Endothelial cell of umbilical vein (primary cell): ENCODE results near the gene NTRK2. TPM values are rescaled to one million over a fixed set of nuclear protein-coding genes. Genes with fewer than 3 reads are reported as not detected.

Source experiments
- BruUV-seq: library from RNA; stranded (reverse); fragments of 400-500 nt; replicated peaks from 2 replicates; lab custom pipeline; 2021; lab: Mats Ljungman, UMichigan
- CTCF ChIA-PET: fragments of 300-600, 350-600 bp; sonication (Branson Sonifier 250); formaldehyde crosslinking; loops from one replicate; lab custom pipeline; 2021; ENCODE audit warnings: antibody characterized with exemption, inconsistent platforms; lab: Charles Lee
- POLR2A ChIA-PET: fragments of 300-600, 350-600 bp; sonication (Branson Sonifier 250); formaldehyde crosslinking; loops from one replicate; lab custom pipeline; 2021; ENCODE audit warnings: antibody characterized with exemption, inconsistent platforms; lab: Charles Lee
- DNase-seq: peaks from one replicate; pipeline ENCODE4 v3.0.0-alpha.2; 2011; ENCODE audit warnings: low read depth, low spot score
- FAIRE-seq: peaks from 2 replicates; lab custom pipeline; 2011; peaks lifted over from hg19 to GRCh38; lab: Jason Lieb, UNC
- H2AFZ ChIP-seq: 2 replicates; pipeline ENCODE4 v1.6.0; 2012; ENCODE audit warnings: low read depth, low read length, control low read depth, inconsistent platforms
- H3K27ac ChIP-seq: 2 replicates; pipeline ENCODE4 v1.5.1; 2011; ENCODE audit warnings: low read depth, mild to moderate bottlenecking, control low read depth, low read length, moderate library complexity; ENCODE audit not compliant: insufficient read depth
- H3K27me3 ChIP-seq, 2 experiments: 2 replicates each; pipeline versions ENCODE4 v1.6.0 to v1.6.1; 2011; ENCODE audit warnings: low read length in 2 of 2, mixed read lengths in 1 of 2; ENCODE audit not compliant: control insufficient read depth in 2 of 2, insufficient read depth in 2 of 2
- H3K36me3 ChIP-seq, 2 experiments: 2 replicates in 1 of 2; 3 replicates in 1 of 2; pipeline ENCODE4 v1.5.1; 2011; ENCODE audit warnings: low read length in 2 of 2, mild to moderate bottlenecking in 1 of 2, moderate library complexity in 1 of 2; ENCODE audit not compliant: control insufficient read depth in 2 of 2, insufficient read depth in 2 of 2; ENCODE audit errors: extremely low read depth in 1 of 2
- H3K4me1 ChIP-seq: 3 replicates; pipeline ENCODE4 v1.5.1; 2011; ENCODE audit warnings: mild to moderate bottlenecking, low read length; ENCODE audit not compliant: control insufficient read depth, insufficient read depth; ENCODE audit errors: extremely low read depth
- H3K4me2 ChIP-seq: 2 replicates; pipeline ENCODE4 v1.6.1; 2011; ENCODE audit warnings: low read length, control low read depth, mixed read lengths; ENCODE audit not compliant: insufficient read depth
- H3K4me3 ChIP-seq, 3 experiments: fragments of 200-600 bp in 1 of 3; sonication (generic), shearing (Covaris generic) in 1 of 3; replicated peaks in 1 of 3; 2 replicates each; pipeline ENCODE4 v1.5.1; 2011 to 2016; ENCODE audit warnings: control low read depth in 3 of 3, low read length in 3 of 3, mild to moderate bottlenecking in 2 of 3, inconsistent platforms in 1 of 3, low read depth in 1 of 3, moderate library complexity in 1 of 3; ENCODE audit not compliant: insufficient read depth in 1 of 3
- H3K79me2 ChIP-seq: 2 replicates; pipeline ENCODE4 v1.6.0; 2012; ENCODE audit warnings: low read length, inconsistent platforms; ENCODE audit not compliant: control insufficient read depth, insufficient read depth
- H3K9ac ChIP-seq: replicated peaks from 2 replicates; pipeline ENCODE3; 2011; ENCODE audit warnings: low read length, control low read depth; ENCODE audit not compliant: insufficient read depth; ENCODE audit errors: extremely low read depth
- H3K9me1 ChIP-seq: replicated peaks from 3 replicates; pipeline ENCODE4 v1.6.0; 2011; ENCODE audit warnings: mild to moderate bottlenecking, low read length; ENCODE audit not compliant: control insufficient read depth, insufficient read depth; ENCODE audit errors: extremely low read depth
- H3K9me3 ChIP-seq: replicated peaks from 2 replicates; pipeline ENCODE4 v1.5.1; 2012; ENCODE audit warnings: low read length, inconsistent platforms; ENCODE audit not compliant: control insufficient read depth, insufficient read depth
- H4K20me1 ChIP-seq: replicated peaks from 2 replicates; pipeline ENCODE3; 2011; ENCODE audit warnings: mild to moderate bottlenecking, low read length; ENCODE audit not compliant: control insufficient read depth, insufficient read depth; ENCODE audit errors: extremely low read depth
- EZH2 ChIP-seq: IDR thresholded peaks from 2 replicates; pipeline ENCODE4 v1.6.1; 2012; ENCODE audit warnings: borderline replicate concordance, low read depth, mild to moderate bottlenecking, moderate library complexity, low read length, inconsistent platforms; ENCODE audit not compliant: severe bottlenecking
- FOS ChIP-seq: IDR thresholded peaks from 2 replicates; pipeline ENCODE4 v1.6.1; 2011; ENCODE audit warnings: mild to moderate bottlenecking, low read length, moderate library complexity, borderline replicate concordance; ENCODE audit not compliant: insufficient read depth
- GATA2 ChIP-seq: IDR thresholded peaks from 2 replicates; pipeline ENCODE4 v1.7.0; 2011; ENCODE audit warnings: low read depth, mild to moderate bottlenecking, moderate library complexity, mixed read lengths, low read length; ENCODE audit not compliant: insufficient read length, insufficient read depth
- JUN ChIP-seq: IDR thresholded peaks from 2 replicates; pipeline ENCODE4 v1.6.1; 2011; ENCODE audit warnings: borderline replicate concordance, low read depth; ENCODE audit not compliant: insufficient read length, insufficient read depth
- MYC ChIP-seq: IDR thresholded peaks from one replicate; pipeline ENCODE4 v1.6.1; 2011; ENCODE audit warnings: mild to moderate bottlenecking, low read depth, low read length
- POLR2A ChIP-seq: IDR thresholded peaks from 2 replicates; pipeline ENCODE4 v1.6.1; 2012; ENCODE audit warnings: low read depth, mild to moderate bottlenecking, control low read depth, low read length
- POLR2AphosphoS5 ChIP-seq: IDR thresholded peaks from 2 replicates; pipeline ENCODE4 v1.6.1; 2012; ENCODE audit warnings: low read depth, mild to moderate bottlenecking, control low read depth, low read length, moderate library complexity; ENCODE audit not compliant: insufficient read depth
- dilution Hi-C: fragments of 300-500 bp; cut with MboI; formaldehyde crosslinking; loops from one replicate; pipeline ENCODE4 v1.15.0; 2019; ENCODE audit warnings: low sequenced_read_pairs; ENCODE audit not compliant: extremely low pct_ligation_motif_present
- intact Hi-C: fragments of 100-400 bp; cut with micrococcal nuclease; formaldehyde crosslinking; loops from one replicate; pipeline ENCODE4 v1.10.0; 2022
- polyA plus RNA-seq, 4 experiments: library from polyadenylated mRNA; depleted of rRNA in 3 of 4; stranded (reverse) in 3 of 4; unstranded in 1 of 4; fragments of >200 nt; gene quantifications; 2 replicates each; pipeline versions ENCODE4 v1.2.1 to v1.2.3, GENCODE V29; 2011 to 2012; ENCODE audit warnings: missing spikeins in 1 of 4
- total RNA-seq: library from RNA; stranded (reverse); gene quantifications from 2 replicates; pipeline ENCODE4 v1.2.3, GENCODE V29; 2021
- TF ChIP-seq, protein P1 (sequence below): IDR thresholded peaks from 2 replicates; pipeline ENCODE4 v1.6.1; 2011; ENCODE audit not compliant: insufficient read depth, insufficient read length
- TF ChIP-seq, protein P2 (sequence below), 2 donors: IDR thresholded peaks; 1 replicate in 1 of 2; 2 replicates in 1 of 2; pipeline ENCODE4 v1.5.1; 2011; ENCODE audit warnings: low read length in 2 of 2, mild to moderate bottlenecking in 2 of 2, moderate library complexity in 2 of 2, control low read depth in 1 of 2, inconsistent platforms in 1 of 2, low read depth in 1 of 2; ENCODE audit not compliant: insufficient read depth in 1 of 2; ENCODE audit errors: extremely low read depth in 1 of 2

The NTRK2 gene
- total and polyA plus RNA-seq, 2 donors (not counting 3 experiments of a cell fraction or from before 2014, with no cell fraction given) = 0.01 to 0.13 TPM

DNA sequence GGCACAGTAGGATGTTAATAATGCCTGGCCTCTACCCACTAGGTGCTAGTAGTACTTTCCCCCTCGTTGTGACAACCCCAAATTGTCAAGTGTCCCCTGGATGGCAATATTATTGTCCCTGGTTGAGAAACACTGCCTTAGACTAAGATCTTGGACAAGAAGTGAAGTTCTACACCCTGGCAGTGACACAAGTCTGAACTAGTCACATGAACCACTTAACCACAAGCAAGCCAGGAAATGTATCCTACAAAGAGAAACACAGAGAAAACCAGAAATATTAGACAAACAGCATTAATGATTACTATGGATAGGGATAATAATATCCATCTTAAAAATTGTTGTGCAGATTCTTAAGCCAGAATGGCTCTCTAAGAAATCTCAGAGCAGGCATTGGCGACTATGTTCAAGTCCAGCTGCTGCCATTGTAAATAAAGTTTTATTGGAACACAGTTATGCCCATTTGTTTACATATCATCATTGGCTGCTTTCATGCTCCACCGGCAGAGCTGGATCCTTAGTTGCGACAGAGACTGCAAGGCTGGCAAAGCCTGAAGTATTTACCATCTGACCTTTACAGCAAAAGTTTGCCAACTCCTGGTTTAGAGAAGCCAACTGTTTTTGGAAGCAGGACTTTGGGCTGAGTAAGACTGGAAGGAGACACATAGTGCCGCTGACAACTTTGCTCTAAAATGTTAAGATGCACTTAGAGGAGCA lies 80.8 kb downstream of the NTRK2 start:
- H3K9ac ChIP-seq = no peak overlapping the region
- dilution Hi-C loops = no loop called here
- H3K4me1 ChIP-seq = no peaks in the 10 kb centered on the region
- FAIRE-seq (no peak), DNase-seq (no peak)
- intact Hi-C loops = no loop called here
- no peaks in the 10 kb centered on the region for H3K9me1 ChIP-seq
- no peaks in the 10 kb centered on the region for H3K79me2 ChIP-seq
- no peak overlapping the region for H3K27ac ChIP-seq
- no peak for TF ChIP-seq FOS
- TF ChIP-seq POLR2AphosphoS5 = no peak
- no peak for TF ChIP-seq EZH2
- TF ChIP-seq MYC = no peak
- TF ChIP-seq, protein P1, sequence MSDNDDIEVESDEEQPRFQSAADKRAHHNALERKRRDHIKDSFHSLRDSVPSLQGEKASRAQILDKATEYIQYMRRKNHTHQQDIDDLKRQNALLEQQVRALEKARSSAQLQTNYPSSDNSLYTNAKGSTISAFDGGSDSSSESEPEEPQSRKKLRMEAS = no peak
- no peak for TF ChIP-seq GATA2
- TF ChIP-seq POLR2A = no peak
- TF ChIP-seq, protein P2, sequence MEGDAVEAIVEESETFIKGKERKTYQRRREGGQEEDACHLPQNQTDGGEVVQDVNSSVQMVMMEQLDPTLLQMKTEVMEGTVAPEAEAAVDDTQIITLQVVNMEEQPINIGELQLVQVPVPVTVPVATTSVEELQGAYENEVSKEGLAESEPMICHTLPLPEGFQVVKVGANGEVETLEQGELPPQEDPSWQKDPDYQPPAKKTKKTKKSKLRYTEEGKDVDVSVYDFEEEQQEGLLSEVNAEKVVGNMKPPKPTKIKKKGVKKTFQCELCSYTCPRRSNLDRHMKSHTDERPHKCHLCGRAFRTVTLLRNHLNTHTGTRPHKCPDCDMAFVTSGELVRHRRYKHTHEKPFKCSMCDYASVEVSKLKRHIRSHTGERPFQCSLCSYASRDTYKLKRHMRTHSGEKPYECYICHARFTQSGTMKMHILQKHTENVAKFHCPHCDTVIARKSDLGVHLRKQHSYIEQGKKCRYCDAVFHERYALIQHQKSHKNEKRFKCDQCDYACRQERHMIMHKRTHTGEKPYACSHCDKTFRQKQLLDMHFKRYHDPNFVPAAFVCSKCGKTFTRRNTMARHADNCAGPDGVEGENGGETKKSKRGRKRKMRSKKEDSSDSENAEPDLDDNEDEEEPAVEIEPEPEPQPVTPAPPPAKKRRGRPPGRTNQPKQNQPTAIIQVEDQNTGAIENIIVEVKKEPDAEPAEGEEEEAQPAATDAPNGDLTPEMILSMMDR (IDR thresholded peaks at IDR 0.05; ENCODE audit: extremely low read depth in 1 of 2, insufficient read depth in 1 of 2, low read depth in 1 of 2, low read length in 2 of 2) = no peak
- no peak for TF ChIP-seq JUN
- BruUV-seq = no TSS peak
- H3K9me3 ChIP-seq = no peaks in the 10 kb centered on the region
- H2AFZ ChIP-seq = no peak overlapping the region
- no peak overlapping the region for H3K4me3 ChIP-seq
- H3K27me3 ChIP-seq = no peaks in the 10 kb centered on the region
- POLR2A ChIA-PET = no interaction called here
- CTCF ChIA-PET = no interaction called here
- no peak overlapping the region for H3K4me2 ChIP-seq
- H3K36me3 ChIP-seq = no peaks in the 10 kb centered on the region
- no peaks in the 10 kb centered on the region for H4K20me1 ChIP-seq
